ENCODE results near the gene CPXM2. TPM values are rescaled to one million over a fixed set of nuclear protein-coding genes. Genes with fewer than 3 reads are reported as not detected.

The CPXM2 gene
- total and polyA plus RNA-seq, 4 donors, result 0.05 to 0.92 (median 0.44) TPM

- TF ChIP-seq HNF4A (conservative IDR thresholded peaks at IDR 0.05), result no peak
- TF ChIP-seq NR2F2 (IDR thresholded peaks at IDR 0.05), result no peak
- no peak for TF ChIP-seq REST (IDR thresholded peaks at IDR 0.05)
- TF ChIP-seq GABPA (IDR thresholded peaks at IDR 0.05 in 1 of 2, conservative IDR thresholded peaks at IDR 0.05 in 1 of 2), result no peak
Observed at GRCh38 chr10:123897146-123897545, 5.5 kb upstream of the CPXM2 start (continued).

GRCh38 chr10:123896246-123896927 lies 4.8 kb upstream of the CPXM2 start:
- Histone ChIP-seq H3K27me3 (ENCODE audit: control insufficient read depth in 4 of 4, insufficient read depth in 4 of 4, low read length in 3 of 4) (peaks cover 0 to 5% (median 0%) of the 10 kb centered on the region in 4 donors), H3K36me3 (ENCODE audit: control insufficient read depth in 4 of 4, insufficient read depth in 3 of 4, low read depth in 1 of 4, low read length in 3 of 4) (no peaks in the 10 kb centered on the region), H3K9ac (ENCODE audit: low read depth in 1 of 2, low read length in 2 of 2) (no peak overlapping the region), H3K4me3 (ENCODE audit: low read depth in 1 of 3, low read length in 3 of 3) (no peak overlapping the region), H3K27ac (ENCODE audit: low read depth in 1 of 2, low read length in 2 of 2) (no peak overlapping the region), H3K4me1 (ENCODE audit: control insufficient read depth in 4 of 4, insufficient read depth in 4 of 4, low read length in 3 of 4) (peaks cover 0 to 6% (median 3%) of the 10 kb centered on the region in 4 donors), H3K9me3 (ENCODE audit: control insufficient read depth in 4 of 4, low read length in 3 of 4) (peaks cover 0 to 3% (median 1%) of the 10 kb centered on the region in 4 donors)
- TF ChIP-seq NR2F2 (IDR thresholded peaks at IDR 0.05), result peak; percentile 53
- TF ChIP-seq REST (IDR thresholded peaks at IDR 0.05), result no peak
- peak; percentile 46 to 54 for TF ChIP-seq HNF4A (conservative IDR thresholded peaks at IDR 0.05)
- peak; percentile 36 to 53 for TF ChIP-seq RXRA (IDR thresholded peaks at IDR 0.05)
- TF ChIP-seq FOXA1 (IDR thresholded peaks at IDR 0.05), result peak; percentile 33
- no peak for TF ChIP-seq ATF3 (IDR thresholded peaks at IDR 0.05)
- peak; percentile 39 for TF ChIP-seq HNF4G (IDR thresholded peaks at IDR 0.05)
- DNase-seq (ENCODE audit: low spot score), result no peak
- WGBS, result 39% methylated on average over 4 of the region's 4 CpGs

- no peaks in the 10 kb centered on the region for H3K9me3 ChIP-seq (ENCODE audit: control insufficient read depth in 4 of 4, low read length in 3 of 4)
- H3K9ac ChIP-seq (ENCODE audit: low read depth in 1 of 2, low read length in 2 of 2), result no peak overlapping the region
- peaks cover 0 to 6% (median 3%) of the 10 kb centered on the region in 4 donors for H3K4me1 ChIP-seq (ENCODE audit: control insufficient read depth in 4 of 4, insufficient read depth in 4 of 4, low read length in 3 of 4)
- no peak overlapping the region for H3K27ac ChIP-seq (ENCODE audit: low read depth in 1 of 2, low read length in 2 of 2)
- no peak overlapping the region for H3K4me3 ChIP-seq (ENCODE audit: low read depth in 1 of 3, low read length in 3 of 3)
- H3K36me3 ChIP-seq (ENCODE audit: control insufficient read depth in 4 of 4, insufficient read depth in 3 of 4, low read depth in 1 of 4, low read length in 3 of 4), result no peaks in the 10 kb centered on the region
- DNase-seq (ENCODE audit: low spot score), result no peak
- 92% methylated on average over 8 of the region's 8 CpGs for WGBS
- peaks cover 0 to 7% (median 2%) of the 10 kb centered on the region in 4 donors for H3K27me3 ChIP-seq (ENCODE audit: control insufficient read depth in 4 of 4, insufficient read depth in 4 of 4, low read length in 3 of 4)
- TF ChIP-seq REST (IDR thresholded peaks at IDR 0.05), result no peak
- no peak for TF ChIP-seq FOXA2 (IDR thresholded peaks at IDR 0.05)
- no peak for TF ChIP-seq HNF4A (conservative IDR thresholded peaks at IDR 0.05)
- TF ChIP-seq JUND (IDR thresholded peaks at IDR 0.05), result no peak
- TF ChIP-seq ATF3 (IDR thresholded peaks at IDR 0.05), result no peak
- TF ChIP-seq EGR1 (IDR thresholded peaks at IDR 0.05; ENCODE audit: low read depth in 2 of 2), result no peak
- no peak for TF ChIP-seq SP1 (IDR thresholded peaks at IDR 0.05)
- no peak for TF ChIP-seq YY1 (IDR thresholded peaks at IDR 0.05)
- TF ChIP-seq HNF4G (IDR thresholded peaks at IDR 0.05), result no peak
- no peak for TF ChIP-seq GABPA (IDR thresholded peaks at IDR 0.05 in 1 of 2, conservative IDR thresholded peaks at IDR 0.05 in 1 of 2)
- no peak for TF ChIP-seq ZBTB33 (IDR thresholded peaks at IDR 0.05)
Observed at GRCh38 chr10:123893651-123894050, 2.0 kb upstream of the CPXM2 start.
